ENCODE measurements around the gene C16orf46.
"Not testable (repeated sequence)": the region's sequence is repeated elsewhere in the genome, so short reads cannot be mapped to it uniquely, and the experiment has no call there.

The C16orf46 gene, protein sequence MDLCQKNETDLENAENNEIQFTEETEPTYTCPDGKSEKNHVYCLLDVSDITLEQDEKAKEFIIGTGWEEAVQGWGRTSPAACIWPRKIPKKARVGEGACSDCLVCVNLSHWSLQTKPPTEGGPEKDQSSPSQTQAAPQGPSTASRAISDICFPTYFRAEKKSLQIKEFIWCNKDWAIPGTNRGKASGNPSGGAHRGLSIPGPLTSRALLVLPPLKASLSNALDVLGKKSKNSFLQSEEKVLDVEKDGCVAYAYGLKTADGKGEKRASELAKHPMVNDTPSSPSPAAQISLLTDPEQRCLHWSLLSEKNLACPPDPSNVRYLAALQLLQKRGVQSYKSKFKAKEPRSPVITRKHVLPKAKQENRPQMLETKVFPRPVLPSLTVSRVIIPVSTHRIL

DNA sequence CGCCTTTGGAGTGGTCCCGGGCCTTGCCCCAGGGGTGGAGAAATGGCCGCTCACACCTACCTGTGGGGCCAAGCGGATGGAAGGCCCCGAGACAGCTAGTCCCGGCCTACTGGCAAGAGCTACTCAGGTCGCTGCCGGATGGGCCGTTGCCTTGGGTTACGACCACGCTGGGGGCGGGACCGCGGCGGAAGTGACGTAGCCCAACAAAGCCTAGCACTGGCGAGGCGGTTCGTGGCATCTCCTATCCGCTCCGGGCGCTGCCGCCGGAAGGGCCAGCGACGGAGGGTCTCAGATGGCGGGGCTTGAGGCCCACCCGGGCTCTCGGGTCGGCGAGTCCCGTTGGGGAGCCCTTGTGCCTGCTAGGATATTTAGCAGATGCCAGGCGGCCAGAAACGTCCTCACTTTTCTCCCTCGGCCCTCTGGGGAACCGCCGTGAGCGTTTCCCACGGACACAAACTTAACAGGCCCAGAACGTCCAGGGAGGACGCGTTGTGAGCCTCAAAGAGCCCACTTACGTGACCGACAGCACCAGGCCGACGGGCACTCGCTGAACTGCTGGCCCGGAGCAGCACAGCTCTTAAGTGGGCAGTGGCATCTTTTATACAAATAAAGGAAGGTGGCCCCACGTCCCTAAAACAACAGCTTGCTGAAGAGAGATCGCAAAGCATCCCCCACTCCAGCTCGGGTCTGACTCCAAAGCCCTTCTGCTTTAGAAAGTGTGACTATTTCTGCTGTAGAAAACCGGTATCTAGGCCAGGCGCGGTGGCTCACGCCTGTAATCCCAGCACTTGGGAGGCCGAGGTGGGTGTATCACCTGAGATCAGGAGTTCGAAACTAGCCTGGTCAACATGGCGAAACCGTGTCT is at the start of gene C16orf46:
TSS of gene C16orf46 (minus strand) at position 163 of the 865 bp plus-strand sequence. CDS start 13,283 bp downstream, outside the sequence.
- peak; percentile 98 for DNase-seq

DNA sequence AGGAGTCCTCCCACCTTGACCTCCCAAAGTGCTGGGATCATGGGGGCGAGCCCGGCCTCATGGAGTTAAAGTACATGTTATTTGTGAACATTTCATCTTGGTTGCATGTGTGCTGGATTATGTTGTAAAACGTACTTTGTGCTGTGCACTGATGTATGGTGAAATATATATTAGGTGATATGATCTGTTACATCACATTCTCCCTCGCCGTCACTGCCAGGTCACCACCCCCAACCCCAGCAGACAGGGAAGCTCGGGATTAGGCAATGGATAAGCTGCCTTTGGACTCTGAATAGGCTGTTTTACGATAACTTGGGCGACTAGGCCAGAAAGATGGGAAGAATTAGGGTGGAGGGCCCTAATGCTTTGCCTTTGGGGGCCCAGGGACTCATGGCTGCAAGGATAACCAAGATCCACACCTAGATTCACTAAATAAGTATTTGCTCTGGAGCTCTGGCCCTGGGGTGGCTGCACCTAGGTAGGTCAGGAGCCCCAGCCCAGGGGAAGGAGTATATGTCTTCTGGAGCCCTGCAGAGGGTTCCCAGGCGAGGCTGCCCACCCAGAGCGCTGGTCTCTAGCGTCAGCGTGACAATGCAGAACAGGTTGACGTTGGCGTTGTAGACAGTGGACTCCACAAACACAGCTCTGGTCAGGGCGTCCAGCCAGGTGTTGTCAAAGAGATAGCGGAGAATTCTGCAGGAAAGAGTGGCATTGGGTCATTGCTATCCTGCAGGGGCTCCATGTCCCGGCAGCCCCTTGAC is 46.2 kb upstream of the C16orf46 start:
- DNase-seq, result peak; percentile 3

- DNase-seq, result no peak
Observed at GRCh38 chr16:81121474-81121990, 44.5 kb upstream of the C16orf46 start.

DNA sequence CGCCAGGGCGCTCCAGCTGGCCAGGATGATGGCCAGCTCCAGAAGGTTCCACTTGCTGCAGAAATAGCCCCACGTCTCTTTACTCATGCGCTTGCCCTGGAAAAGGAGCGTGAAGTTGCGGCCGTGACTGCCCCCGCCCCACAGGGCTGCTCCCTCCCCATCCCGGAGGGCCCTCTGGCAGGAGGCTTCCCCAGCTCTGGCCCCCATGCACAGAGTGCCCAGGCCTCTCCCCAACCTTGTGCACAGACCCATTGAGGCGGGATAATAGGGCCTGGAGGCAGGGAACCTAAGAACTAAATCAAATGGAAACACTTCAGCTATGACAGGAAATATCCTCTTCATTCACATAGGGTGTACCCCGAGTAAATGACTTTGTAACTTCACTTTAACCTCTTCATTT is 40.4 kb upstream of the C16orf46 start:
- no peak for DNase-seq

DNA sequence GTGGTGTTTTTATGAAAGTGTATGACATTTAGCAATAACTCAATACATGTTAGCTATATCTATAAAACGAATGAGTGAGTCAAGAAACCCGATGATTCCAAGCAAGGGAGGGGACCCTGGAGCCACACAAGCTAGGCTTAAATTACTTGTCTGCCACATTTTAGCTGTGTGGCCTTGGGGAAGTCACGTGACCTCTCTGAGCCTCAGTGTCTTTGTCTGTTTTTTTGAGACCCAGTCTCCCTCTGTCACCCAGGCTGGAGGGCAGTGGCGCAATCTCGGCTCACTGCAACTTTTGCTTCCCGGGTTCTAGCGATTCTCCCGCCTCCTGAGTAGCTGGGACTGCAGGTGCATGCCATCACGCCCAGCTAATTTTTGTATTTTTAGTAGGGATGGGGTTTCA is 39.2 kb upstream of the C16orf46 start:
- no peak for DNase-seq

- DNase-seq, result no peak
Observed at GRCh38 chr16:81112453-81112852, 35.4 kb upstream of the C16orf46 start.

GRCh38 chr16:81109274-81109673 is 32.2 kb upstream of the C16orf46 start:
- DNase-seq, result not testable (repeated sequence)

GRCh38 chr16:81107511-81107910 is 30.5 kb upstream of the C16orf46 start:
- DNase-seq, result no peak

- no peak for DNase-seq
Observed at GRCh38 chr16:81106826-81107503, 29.9 kb upstream of the C16orf46 start.

DNA sequence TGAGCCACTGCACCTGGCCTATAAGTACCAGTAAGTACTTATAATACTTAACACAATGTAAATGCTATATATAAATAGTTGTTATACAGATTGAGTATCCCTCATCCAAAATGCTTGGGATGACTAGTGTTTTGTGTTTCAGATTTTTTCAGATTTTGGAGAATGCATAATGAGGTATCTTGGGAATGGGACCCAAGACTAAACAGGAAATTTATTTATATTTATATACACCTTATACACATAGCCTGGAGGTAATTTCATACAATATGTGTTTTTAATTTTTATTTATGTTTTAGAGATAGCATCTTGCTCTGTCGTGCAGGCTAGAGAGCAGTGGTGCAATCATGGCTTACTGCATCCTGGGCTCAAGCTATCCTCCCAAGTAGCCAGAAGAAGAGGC is 28.9 kb upstream of the C16orf46 start:
- no peak for DNase-seq

DNA sequence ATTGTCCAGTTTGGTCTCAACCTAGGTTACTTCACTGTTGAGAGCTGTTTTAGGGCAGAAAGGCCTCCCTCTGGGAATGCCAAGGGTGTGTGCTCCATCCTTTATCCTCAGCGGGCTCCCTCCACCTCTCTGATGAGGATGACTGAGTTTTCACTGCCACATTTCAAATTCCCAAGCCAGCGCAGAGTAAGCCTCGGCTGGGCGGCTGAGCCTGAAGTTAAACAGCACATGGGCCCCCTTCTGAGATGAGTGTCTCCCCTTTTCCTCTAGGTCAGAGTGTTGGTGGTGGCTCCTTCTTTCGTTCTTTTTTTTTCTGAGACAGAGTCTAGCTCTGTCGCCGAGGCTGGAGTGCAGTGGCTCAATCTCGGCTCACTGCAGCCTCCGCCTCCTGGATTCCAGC is 24.7 kb upstream of the C16orf46 start:
- no peak for DNase-seq

DNA sequence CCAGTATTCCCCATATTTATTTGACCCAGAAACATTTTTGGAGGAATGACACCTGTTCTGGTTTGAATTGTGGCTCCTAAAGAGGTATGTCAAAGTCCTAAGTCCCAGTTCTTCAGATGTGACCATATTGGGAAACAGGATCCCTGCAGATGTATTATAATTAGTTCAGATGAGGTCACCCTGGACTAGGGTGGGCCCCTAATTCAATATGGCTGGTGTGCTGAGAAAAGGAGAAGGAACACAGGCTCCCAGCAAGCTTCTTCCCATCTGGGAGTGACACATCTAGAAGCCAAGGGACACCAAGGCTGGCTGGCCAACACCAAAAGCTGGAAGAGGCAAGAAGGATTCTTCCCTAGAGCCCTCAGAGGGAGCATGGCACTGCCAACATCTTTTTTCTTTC is 22.9 kb upstream of the C16orf46 start:
- peak; percentile 6 for DNase-seq

DNA sequence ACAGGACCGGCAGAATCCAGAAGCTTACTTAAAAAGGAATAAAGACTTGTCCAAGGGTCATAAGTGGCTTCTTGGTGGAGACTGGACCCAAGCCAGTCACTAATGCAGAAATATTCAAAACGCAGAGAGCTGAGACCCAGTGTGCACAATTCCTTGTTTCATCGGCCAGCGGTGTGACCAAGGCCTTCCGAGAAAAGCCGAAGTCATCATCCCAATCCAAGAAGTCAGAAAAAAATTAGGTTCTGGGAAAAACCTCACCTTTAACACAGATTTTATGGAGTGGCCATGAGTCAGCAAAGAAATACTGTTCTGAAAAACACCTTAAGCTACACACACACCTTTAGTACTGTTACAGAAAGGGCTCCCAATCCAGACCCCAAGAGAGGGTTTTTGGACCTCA is 20.2 kb upstream of the C16orf46 start:
- DNase-seq, result no peak

DNA sequence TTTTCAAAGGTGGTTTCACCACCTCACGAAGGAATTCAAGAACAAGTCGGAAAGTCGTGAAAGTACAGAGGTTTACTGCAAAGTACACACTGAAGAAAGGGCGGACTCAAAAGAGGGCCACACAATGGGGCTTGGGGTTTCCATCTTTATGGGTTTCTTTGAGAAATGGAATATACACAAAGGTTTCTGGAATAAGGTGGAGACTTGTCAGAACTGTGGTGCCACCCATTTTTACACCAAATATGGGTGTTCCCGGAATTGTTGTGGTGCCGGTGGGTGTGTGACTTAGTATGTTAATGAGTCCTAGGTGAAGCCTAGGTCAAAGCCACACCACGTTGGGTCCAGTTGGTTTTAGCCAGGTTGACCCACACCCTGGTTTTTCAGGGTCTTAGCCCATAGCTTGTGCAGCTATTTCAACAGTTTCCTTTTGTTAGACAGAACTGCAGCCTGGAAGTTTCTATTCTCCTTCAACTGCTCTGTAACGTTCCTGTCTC is 19.7 kb upstream of the C16orf46 start:
- DNase-seq, result no peak

GRCh38 chr16:81095953-81096714 is 19.1 kb upstream of the C16orf46 start, which contains the start of gene GCSH:
Gene GCSH, minus strand, starts transcription at chr16:81096395. Its CDS starts 117 bp downstream, at chr16:81096278.
- DNase-seq, result peak; percentile 99

GRCh38 chr16:81095653-81095952 is 18.6 kb upstream of the C16orf46 start:
- no peak for DNase-seq

DNA sequence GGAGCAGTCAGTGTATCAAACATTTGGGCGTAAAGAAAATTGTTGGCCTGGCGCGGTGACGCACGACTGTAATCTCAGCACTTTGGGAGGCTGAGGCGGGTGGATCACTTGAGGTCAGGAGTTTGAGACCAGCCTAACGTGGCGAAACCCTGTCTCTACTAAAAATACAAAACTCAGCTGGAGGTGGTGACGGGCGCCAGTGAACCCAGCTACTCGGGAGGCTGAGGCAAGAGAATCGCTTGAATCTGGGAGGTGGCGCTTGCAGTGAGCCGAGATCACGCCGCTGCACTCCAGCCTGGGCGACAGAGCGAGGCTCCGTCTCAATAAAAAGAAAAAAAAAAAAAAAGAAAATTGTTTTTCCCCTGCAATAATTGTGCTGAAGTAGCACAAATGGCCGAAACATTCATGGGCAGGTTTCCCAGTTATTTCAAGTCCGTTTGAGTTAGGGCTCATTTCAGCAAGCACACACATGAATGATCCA is 17.8 kb upstream of the C16orf46 start:
- peak; percentile 4 for DNase-seq

- DNase-seq, result no peak
Observed at GRCh38 chr16:81088836-81089235, 11.8 kb upstream of the C16orf46 start.

DNA sequence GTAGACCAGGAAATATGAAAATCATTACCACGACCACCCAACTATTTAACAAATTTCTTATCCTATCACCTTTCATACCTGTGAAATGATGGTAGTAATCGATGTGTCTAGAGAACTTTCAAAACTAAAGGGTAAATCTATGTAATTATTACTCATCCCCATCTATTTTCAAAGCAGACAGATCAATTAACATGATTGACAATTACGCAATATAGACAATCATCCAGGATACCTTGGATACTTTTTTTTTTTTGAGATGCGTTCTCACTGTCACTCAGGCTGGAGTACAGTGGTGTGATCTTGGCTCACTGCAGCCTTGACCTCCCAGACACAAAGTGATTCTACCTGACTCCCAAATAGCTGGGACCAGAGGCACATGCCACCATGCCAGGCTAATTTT is 4.0 kb upstream of the C16orf46 start:
- no peak for DNase-seq

- no peak for DNase-seq
Observed at GRCh38 chr16:81080233-81080632, 3.2 kb upstream of the C16orf46 start.

GRCh38 chr16:81076566-81077075 is 417 bp downstream of the C16orf46 start:
- DNase-seq, result peak; percentile 97

Data from OCI-M1 (cell line).